NCI-H510A treated with DMSO at 0.1 percent for 48 hours (cell line): ENCODE data around the gene VWF.

Experiments used
- DNase-seq: peaks from one replicate; lab custom pipeline; 2025; lab: John Stamatoyannopoulos, UW

The VWF gene

DNA sequence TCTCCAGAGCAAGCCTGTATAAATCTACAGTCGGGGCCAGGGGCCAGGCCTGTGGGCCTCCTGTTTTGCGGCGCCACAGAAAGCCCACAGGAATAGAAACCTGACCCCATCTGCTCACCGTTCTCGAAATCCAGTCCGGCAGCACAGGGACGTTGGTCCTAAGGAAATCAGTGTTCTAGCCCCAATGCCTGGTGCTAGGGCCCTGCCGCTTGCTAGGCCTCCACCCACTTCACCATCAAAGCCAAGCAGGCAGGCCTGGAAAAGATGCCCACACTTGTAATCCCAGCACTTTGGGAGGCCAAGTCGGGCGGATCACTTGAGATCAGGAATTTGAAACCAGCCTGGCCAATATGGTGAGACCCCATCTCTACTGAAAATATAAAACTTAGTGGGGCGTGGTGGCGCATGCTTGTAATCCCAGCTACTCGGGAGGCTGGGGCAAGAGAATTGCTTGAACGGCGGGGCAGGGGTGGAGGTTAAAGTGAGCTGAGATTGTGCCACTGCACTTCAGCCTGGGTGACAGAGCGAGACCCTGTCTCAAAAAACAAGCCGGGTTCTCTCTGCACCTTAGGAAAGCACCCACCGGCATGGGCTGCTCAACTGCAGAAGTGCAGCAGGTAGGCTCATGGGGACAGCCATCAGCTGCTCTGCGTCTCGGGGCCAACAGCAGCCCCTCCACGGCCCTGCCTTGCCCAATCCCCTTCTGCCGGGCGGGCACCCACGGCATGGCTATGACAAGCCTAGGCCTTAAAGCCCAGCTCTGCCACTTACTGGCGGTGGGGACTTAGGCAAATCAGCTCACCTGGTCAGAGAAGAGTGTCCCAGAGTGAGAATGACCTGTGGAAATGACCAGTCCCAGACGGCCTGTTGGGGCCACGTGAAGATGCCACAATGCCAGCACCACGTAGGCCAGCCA lies 47.4 kb downstream of the VWF start:
- no peak for DNase-seq

DNA sequence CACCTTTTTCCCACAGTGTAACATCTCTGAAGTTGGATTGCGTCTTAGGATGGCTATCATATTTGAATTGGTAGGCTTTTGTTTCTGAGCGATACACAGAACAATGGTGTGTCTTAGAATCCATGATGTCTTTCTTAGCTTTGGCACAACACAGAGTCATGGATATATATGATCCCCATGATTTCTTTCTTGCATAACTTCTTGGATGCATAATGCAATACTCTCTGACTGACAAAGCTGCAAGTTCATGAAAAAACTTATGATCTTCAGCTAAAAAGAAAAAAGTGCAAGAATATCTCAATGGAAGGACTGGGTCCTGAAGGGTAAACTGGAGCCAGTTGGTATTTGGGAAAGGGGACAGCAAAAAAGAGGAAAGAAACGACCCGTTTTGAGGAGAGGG lies 48.1 kb downstream of the VWF start:
- no peak for DNase-seq

DNA sequence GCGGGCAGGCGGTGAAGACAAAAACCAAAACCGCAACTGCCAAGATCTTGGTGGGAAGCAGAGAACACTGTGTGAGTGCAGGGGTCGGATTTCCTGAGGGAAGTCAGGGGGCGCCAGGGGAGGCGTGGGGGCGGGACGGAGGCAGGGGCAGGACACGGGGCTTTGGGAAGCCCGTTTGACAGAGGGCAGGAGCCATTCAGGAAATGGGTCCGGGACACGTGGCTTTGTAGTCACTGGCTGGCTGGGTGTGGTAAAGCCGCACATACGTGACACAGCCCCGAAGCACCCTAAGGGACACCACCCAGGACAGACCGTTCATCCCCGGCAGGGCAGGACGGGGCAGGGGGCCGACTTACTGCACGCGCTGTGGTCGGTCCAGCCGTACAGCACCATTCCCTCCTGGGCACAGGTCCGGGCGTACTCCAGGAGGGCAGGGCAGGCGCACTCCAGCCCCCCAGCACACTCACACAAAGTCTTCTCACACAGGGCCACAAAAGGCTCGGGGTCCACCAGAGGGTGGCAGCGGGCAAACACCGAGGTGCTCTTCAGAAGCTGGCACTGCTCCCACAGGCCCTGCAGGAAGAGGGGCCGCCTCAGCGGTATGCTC lies 49.4 kb downstream of the VWF start:
- no peak for DNase-seq

DNA sequence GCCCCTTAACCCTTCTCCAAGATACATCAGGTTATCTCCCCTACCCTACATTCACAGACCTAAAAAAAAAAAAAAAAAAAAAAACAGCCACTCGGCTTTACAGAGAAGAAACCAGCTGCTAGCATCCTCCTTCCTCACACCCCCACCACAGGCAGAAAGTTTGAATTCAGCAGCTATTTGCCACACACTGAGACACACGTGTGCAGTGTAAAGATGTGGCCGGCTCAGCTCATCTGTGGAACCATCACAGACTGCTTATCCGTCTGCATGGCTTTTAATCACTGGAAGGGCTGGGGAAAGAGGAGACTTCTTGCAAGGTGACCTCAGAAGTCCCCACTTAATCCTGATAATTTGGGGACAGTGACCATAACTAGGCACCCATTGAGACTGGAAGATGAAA lies 50.0 kb downstream of the VWF start:
- DNase-seq, result no peak

DNA sequence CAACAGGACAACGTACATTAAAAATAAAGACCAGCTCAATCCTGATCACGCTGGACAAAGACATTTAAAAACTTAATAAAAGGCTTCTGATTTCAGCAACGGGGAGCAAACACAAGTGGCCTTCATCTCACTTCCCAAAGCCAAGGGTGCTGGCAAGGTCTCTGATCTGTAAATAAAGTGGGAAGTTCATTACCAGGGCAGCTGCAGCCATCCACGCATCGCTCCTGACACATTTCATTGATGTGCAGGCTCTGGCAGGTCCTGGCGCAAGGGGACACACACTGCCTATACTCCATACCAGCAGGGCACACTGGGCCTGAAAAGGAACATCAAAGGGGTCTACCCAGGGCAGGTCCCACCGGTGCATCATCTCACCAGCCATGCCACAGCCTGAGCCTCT lies 51.0 kb downstream of the VWF start:
- DNase-seq, result no peak

DNA sequence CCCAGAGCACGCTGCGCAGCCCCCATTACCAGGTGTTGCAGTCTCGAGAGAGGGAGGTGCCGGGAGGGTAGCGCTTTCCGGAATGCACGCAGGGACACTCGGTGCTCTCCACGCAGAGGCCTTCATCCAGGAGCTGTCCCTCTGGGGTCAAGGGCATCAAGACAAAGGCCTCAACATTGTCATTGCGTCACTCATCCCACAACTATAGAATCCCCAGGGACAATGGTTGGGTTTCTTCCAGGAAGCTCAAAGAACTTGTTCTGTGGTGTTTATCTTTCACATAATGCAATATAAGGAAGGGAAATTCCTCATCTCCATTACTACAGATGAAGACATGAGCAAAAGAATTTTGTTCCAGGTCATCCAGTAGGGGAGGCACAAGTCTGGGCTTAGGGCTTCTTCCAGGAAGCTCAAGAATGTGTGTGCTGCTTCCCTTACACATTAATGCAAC lies 52.1 kb downstream of the VWF start:
- no peak for DNase-seq

DNA sequence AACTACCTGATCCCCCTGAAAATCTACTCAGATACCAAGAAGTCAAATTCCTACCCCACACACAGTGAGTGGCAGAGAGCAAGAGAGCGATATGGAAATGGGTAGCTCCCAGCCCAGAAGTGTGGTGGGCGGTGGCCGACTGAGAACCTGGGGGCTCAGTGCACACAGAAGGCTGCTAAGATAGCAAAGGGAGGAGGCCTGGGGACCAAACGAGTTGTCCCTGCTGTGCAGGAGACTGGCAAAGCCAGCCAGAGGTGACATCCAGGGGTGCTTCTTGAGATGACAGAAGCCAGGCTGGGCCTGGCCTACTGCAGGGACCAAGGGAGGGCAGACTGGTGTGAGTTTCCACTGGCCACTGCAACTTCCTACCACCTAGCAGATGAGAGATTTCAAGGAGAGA lies 52.9 kb downstream of the VWF start:
- no peak for DNase-seq

DNA sequence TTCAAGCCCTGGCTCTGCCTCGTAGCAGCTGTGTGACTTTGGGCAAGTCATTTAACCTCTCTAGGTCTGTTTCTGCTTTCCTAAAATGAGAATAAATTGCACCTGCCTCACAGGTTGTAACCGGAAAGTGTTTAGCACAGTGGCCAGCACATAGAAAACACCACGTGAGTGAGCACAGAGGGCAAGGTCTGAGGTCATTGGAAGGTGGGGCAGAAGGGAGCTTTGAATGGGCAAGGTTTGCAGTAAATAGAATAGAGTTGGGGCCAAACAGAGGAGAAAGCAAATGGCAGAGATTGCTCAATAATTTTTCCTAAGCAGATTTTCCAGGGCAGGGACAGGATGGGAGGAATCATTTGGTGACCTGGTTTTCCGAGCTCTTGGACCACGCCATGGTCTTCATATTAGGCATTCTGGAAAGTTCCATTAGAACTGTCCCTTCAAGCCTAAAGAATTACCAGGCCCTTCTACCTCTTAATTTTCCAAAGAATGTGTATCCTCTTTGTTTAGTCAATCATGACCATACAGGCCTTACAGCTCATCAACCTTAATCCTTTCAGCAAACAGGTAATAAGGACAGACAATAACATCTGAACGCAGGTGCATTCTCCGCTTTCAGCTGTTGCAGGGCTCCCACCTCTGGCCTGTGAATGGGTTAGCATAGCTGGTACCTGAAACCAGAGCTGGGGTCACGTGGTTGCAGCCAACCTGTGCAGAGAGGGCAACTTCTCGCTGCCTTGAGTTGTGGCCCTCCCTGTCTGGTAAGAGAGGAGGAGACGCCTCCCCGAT lies 53.8 kb downstream of the VWF start:
- DNase-seq, result peak; percentile 87

DNA sequence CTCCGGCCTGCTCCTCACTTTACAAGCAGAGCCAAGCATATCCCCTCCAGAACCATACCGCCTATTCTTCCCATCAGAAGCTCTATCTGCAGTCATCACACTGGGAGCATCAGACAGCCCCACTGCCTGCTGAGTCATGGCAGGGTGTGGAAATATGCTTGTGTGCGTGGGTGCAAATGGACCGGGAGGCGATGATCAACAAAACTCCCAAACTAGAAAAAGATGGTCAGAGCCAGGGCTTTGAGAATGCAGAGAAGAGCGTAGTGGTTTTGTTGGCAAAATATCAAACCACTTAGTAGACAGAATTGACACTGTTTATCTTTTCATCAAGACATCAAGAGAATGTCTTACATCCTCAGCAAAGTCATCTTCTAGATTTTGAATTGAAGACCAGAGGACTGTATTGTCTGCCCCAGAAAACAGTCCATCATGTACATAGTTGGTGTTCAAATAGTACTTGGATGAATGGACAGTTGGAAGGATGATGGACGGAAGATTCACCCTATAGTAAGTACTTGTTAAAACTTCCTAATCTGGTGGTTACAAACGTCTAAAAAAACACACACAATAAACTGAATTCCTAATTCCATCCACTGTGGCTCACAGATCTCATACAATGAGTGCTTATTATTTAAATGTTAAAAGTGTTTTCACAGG lies 54.9 kb downstream of the VWF start:
- no peak for DNase-seq

DNA sequence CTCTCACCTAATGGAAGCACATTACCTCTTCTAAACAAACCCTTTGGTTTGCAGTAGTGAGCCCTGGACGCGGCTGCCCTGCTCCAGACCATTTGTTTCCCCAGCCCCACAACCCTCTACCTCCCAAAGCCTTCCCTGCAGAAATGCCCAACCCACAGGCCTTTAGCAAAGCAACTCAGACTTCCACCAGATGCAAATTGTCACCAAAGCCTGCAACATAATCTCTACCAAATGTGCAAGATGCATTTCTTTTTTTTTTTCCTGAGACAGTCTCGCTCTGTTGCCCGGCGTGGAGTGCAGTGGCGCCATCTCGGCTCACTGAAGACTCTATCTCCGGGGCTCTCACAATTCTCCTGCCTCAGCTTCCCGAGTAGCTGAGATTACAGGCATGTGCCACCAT lies 56.2 kb downstream of the VWF start:
- no peak for DNase-seq

DNA sequence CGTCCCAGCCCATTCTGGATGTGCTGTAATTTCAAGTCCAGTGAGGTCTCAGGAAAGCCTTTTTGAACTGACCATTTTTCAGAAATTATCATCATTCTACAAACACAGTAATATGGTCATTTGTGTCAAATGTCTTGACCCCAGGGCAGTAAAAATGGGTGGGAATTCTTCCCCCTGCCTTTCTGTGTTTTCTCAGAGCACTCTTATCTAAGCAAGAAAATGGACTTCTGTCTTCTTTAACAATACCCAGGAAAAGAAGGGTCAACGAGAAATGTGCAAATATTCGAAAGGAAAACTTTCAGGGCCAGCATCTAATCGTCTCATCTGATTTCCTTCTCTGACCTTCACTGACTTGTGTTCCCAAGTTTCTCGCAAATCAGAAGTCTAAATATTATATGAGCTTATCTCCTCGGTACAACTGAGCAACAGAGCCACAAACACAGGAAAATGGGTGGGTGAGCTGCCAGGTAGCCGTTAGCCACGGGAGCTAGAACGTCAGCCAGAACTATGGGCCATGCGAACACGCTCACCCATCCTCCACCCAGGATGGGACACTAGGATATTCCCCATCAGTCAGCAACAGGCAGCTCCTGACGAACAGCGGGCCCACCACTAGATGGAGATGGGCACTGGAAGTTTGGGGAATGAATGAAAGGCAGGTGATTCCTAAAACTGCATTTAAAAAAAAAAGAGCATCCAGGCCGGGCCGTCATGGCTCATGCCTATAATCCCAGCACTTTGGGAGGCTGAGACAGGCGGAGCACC lies 57.1 kb downstream of the VWF start:
- no peak for DNase-seq

DNA sequence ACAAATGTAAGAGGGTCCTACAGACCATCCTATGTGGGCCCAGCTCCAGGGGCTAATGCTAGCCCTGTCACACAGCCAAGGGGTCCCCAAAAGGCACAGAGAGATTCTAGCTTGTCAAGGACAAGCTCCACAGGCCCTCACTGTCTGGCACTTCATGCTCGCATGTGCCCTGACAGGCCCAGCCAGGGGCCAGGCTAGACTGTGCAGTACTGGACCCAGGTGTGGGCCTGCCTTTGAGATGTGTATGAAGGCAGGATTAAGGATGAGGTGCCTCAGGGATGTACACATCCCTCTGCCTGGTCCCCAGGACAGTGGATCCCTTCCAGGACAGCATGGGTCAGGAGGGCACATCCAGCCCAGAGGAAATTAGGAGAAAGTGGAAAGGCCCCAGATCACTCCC lies 57.8 kb downstream of the VWF start:
- DNase-seq, result no peak

DNA sequence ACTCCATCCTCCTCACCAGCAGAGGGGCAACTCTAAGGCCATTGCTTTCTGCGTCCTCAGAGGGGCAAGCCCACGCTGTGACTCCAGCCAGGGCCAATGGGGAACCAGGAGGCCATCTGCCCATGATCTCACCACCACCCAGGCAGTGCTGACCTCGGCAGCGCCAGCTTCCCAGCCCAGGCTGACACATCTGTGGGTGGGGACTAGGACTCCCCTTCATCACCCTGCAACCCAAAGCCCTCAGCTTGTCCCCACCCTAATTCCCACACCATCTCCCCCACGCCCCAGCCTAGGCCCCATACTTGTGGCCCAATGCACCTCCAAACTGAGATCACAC lies 58.6 kb downstream of the VWF start:
- no peak for DNase-seq

DNA sequence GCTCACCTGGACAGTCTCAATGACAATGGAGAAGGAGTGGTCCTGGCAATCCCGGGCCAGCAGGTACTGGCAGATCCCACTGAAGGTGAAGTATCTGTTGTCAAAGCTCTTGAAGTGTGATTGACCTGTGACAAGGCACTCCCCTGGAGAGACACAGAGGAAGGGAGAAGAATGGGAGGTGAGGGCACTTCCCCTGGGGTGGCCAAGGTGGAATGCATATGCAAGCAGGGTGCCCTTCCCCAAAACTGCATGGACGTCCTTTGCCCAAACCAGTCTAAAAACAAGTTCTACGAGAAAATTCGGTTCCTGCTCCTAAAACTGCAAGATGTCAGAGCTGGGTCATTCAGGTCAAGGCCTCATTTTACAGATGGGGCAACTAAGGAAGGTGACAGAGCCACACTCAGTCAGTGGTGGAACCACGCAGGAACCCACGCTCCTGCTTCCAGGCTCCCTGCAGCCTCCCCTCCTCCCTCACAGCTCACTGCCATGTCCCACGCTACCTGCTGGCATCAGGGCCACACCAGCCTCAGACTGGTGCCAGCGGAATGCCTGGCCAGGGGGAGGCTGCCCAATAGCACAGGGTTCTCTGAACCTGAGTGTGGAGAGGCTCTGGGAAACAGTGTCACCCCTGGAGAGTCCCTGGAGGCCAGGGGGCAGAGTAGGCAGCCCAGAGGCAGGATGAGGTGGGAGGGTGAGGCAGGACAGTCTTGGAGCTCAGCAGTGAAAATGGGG lies 59.2 kb downstream of the VWF start:
- peak; percentile 26 for DNase-seq

DNA sequence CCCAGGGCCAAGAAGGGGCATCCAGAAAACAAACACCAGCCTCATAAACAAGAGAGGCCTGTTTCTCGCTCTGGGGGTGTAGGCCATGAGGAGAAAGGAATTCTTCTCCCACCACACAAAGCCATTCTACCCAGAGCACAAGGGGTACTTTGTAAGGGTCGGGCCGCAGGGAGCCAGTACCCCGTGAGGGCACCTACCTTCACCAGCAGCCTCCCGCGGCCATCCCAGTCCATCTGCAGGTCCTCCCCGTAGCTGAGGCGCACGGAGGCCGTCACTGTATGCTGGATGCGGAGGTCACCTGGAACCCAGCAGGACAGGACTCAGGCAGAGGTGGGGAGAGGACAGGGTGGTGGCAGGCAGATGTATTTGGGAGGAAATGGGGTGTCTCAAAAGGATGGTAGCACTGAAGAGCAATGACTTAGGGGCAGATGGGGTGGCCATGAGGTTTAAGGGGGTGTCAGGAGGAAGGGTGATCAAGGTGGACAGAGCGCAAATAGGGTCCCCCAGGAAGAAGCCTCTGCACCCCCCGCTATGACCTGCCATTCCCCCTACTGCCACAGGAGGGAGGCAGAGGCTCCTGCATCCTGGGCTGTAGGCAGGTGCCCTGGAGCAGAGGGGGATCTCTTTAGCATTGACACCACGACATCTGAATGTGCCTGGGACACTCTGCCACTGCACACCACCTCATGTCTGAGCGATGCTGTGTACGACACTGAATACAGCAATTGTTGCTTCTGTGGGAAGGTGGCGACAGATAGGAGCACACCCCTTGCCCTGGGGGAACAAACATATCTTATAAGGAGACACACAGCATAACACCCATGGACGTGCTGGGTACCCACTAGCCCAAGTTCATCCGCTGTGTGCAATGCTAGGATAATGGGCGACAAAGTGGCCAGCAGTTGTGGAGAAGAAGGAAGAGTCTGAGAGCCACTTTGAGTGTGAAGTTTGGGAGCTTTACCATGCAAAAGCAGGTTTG lies 61.4 kb downstream of the VWF start:
- peak; percentile 49 for DNase-seq

DNA sequence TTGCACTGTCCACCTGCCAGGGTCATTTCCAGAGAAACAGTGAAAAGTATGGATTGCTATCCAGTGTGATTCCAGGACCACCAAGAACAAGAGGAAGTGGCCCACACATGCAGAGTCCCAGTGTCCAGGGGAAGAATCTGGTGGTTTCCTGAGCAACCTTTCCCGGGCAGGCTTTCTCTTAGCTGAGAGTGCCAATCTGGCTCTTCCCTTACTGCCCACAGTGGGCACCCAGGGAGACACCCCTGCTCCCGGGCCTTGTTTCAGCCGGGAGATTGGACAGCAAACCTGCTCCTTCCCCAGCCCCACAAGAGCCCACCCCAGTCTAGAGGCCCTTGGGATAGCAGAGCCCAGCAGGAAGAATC lies 62.1 kb downstream of the VWF start:
- DNase-seq, result no peak

DNA sequence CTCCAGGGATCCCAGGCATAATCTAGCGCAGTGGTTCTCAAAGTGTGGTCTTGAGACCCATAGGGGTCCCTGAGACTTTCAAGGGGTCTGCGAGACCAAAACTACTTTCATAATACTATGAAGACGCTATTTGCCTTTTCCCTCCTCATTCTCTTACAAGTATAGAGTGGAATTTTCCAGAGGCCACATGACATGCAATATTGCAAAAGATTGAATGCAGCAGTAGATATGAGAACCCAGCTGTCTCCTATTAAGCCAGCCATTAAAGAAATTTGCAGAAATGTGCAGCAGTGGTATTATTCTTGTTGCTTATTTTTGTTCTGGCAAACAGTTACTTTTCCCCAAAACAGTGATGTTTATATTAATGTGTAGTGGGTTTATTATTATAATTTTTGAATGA lies 62.8 kb downstream of the VWF start:
- no peak for DNase-seq

DNA sequence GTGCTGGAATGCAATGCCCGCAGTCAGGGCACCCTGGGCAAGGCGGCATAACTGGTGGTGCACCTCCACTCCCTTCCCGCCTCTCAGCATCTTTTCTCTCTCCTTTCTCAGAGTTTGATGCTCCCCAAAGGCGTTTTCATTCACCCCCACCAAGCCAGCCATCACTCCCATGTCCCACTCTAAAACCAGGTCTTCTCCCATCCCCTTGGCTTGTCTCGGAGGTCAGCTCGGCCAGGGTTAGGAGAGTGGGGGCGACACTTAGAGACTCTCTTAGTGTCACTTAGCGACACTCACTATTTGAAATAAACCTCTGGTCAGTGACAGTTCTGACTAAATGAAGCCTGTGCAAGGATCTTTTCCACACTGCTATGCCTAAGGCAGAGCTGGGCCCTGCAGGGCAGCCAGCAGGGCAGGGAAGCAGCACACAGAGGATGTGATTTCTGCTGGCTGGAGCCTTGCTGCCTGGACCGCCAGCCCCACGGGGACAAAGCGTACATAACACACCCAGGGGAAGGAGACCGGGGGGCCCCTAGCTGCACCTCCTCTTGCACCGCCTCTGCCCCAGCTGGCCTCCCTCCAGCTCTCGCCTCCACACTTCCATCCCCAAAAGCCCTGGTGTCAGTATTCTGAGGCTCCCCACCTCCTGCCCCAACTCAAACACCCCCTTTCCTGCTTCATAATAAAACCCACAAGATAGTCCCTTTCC lies 64.5 kb downstream of the VWF start:
- no peak for DNase-seq

DNA sequence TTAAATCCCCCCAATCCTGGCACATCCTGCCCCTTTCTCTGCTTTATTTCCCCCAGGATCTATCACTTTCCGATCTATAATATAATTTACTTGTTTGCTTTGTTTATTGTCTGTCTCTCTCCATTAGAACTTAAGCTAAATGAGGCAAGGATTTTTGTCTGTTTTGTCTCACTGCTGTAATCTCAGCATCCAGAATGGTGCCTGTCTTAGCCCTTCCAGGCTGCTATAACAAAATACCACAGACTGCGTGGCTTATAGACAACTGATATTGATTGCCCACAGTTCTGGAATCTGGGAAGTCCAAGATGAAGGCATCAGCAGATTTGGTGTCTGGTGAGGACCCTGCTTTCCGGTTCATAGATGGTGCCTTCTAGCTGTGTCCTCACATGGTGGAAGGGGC lies 65.2 kb downstream of the VWF start:
- DNase-seq, result no peak
